Fibroblast of peridontal ligament (primary cell): ENCODE results near the gene CASP12.

Experiments
- DNase-seq: peaks from one replicate; pipeline ENCODE4 v3.0.0-alpha.2; 2010; ENCODE audit errors: extremely low read depth

The CASP12 gene

GRCh38 chr11:104892723-104893511, 5.3 kb downstream of the CASP12 start:
- DNase-seq = peak; percentile 71

- peak; percentile 36 for DNase-seq
Observed at GRCh38 chr11:104891135-104891534, 7.1 kb downstream of the CASP12 start.

- DNase-seq = no peak
Observed at GRCh38 chr11:104883342-104883741, 14.9 kb downstream of the CASP12 start.

GRCh38 chr11:104881117-104881794, 17.0 kb downstream of the CASP12 start:
- no peak for DNase-seq

- no peak for DNase-seq
Observed at GRCh38 chr11:104879514-104880190, 18.6 kb downstream of the CASP12 start.

- DNase-seq = no peak
Observed at GRCh38 chr11:104876861-104877431, 21.3 kb downstream of the CASP12 start.

GRCh38 chr11:104876324-104876723, 21.9 kb downstream of the CASP12 start:
- DNase-seq = no peak

- no peak for DNase-seq
Observed at GRCh38 chr11:104873252-104873651, 25.0 kb downstream of the CASP12 start.

GRCh38 chr11:104872393-104872792, 25.9 kb downstream of the CASP12 start:
- DNase-seq = no peak

GRCh38 chr11:104870910-104871309, 27.4 kb downstream of the CASP12 start:
- peak; percentile 82 for DNase-seq

- no peak for DNase-seq
Observed at GRCh38 chr11:104866815-104867214, 31.4 kb downstream of the CASP12 start.

GRCh38 chr11:104858882-104859775, 39.1 kb downstream of the CASP12 start:
- peak; percentile 69 for DNase-seq

GRCh38 chr11:104856607-104857006, 41.7 kb downstream of the CASP12 start:
- no peak for DNase-seq

GRCh38 chr11:104855965-104856364, 42.3 kb downstream of the CASP12 start:
- no peak for DNase-seq

GRCh38 chr11:104853276-104853675, 45.0 kb downstream of the CASP12 start:
- DNase-seq = no peak

GRCh38 chr11:104852811-104853210, 45.4 kb downstream of the CASP12 start:
- DNase-seq = peak; percentile 51

- DNase-seq = no peak
Observed at GRCh38 chr11:104846216-104846615, 52.0 kb downstream of the CASP12 start.

GRCh38 chr11:104844451-104844850, 53.8 kb downstream of the CASP12 start:
- no peak for DNase-seq

- DNase-seq = no peak
Observed at GRCh38 chr11:104843150-104843836, 55.0 kb downstream of the CASP12 start.

- DNase-seq = no peak
Observed at GRCh38 chr11:104841973-104842525, 56.2 kb downstream of the CASP12 start.
